NCI-H526 (cell line): ENCODE data around the gene DLEU7.

Source experiments
- DNase-seq, 2 experiments: peaks; one replicate each; lab custom pipeline; 2025; lab: John Stamatoyannopoulos, UW

Gene DLEU7

GRCh38 chr13:50842990-50843256 lies 569 bp downstream of the DLEU7 start:
- DNase-seq: no peak

DNA sequence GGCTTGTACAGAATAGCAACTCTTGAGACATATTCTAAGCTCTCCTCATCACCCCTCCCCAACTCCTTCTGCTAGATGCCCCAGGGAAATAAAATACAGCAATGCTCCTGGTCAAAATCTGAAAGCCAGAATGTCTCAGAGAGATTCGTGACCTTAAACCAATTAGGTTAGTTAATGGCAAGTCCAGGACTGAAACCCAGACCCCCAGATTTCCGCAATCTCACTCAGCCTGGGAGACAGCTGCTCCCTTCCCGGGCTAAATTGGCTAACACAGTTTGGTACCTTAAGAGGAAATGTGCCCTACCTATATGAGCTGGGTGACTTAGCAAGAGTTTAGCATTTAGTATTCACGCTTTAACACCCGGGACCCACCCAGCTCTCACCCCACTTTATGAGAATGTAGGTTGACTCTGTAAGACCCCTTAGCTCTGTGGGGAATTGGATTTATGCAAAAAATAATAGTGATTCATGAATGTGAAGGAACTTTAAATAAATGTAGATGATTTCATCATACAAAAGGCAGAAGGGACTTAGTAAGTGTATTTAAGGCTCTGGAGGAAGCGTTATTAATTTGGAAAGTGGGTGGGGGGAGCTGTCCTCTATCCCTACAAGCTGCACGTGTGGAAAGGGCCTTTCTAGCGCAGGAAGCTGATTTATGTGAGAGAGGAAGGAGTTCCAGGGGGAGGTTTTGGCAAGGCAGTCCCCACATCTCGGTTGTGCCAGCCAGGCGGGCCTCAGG lies 1.1 kb downstream of the DLEU7 start:
- no peak for DNase-seq

- DNase-seq: no peak
Observed at GRCh38 chr13:50841786-50842185, 1.7 kb downstream of the DLEU7 start.

GRCh38 chr13:50840284-50840683 lies 3.2 kb downstream of the DLEU7 start:
- DNase-seq: no peak

DNA sequence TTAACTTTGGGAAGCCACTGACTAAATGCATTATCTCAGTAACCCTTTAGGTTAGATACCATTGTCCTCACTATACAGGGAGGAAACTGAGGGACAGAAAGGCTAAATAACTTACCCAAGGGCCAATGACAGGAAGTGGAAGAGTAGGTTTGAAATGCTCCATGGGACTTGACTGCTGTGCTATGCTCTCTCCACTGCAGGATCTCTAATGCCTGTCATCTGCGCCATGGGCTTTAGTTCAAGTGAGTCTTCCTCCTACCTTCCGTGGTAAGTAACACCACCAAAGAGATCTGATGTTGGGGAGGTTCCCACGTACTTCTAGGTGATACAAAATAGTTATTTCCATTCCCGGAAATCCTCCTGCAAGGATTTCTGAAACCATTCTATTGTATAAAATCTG lies 3.7 kb downstream of the DLEU7 start:
- DNase-seq: no peak

DNA sequence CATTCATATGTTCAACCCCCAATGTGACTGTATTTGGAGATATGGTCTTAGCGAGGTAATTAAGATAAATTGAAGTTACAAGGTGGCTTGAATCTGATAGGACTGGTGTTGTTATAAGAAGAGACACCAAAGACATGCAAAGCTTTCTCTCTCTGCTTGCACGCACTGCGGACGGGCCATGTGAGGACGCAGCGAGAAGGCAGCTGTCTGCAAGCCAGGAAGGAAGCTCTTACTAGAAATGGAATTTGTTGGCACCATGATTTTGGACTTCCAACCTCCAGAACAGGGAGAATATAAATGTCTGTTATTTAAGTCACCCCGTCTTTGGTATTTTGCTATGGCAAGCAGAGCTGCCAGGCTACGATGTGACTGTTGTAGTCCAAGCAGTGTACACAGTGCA lies 4.8 kb downstream of the DLEU7 start:
- DNase-seq: no peak

- no peak for DNase-seq
Observed at GRCh38 chr13:50838031-50838430, 5.5 kb downstream of the DLEU7 start.

DNA sequence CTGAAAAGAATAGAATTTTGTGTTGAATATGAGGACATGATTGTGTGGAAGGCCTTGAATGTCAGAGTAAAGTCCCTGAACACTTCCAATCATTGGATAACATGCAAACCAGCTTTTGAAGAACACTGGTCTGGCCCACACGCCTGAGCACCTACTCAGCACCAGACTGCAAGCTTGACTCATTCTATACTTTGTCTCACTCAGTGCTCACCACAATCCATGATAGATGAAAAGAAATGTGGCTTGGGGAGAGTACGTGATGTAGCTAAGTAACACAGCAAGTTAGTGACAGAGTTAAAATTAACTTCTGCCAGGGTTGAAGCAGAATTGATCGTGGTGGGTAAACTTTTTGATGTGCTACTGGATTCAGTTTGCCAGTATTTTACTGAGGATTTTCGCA lies 12.0 kb downstream of the DLEU7 start:
- DNase-seq: no peak

DNA sequence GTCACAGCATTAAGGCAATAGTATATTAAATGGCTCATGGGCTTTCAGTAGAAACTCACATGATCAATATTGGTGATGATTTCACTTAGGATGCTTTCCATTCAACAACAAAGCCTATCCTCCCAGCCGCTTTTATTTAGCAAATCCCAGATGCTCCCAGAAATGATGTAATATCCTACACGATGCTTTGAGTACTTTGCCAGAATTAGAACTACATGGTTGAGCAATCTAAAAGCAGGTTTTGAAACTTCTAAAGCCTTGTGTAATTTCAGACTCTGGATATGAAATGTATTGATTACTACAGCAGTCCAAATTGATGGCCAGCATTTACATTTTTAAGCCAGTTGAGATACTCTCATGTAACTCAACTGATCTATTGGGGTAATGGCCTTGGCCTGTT lies 13.6 kb downstream of the DLEU7 start:
- DNase-seq: no peak

- no peak for DNase-seq
Observed at GRCh38 chr13:50829226-50829625, 14.3 kb downstream of the DLEU7 start.

GRCh38 chr13:50826035-50826434 lies 17.5 kb downstream of the DLEU7 start:
- no peak for DNase-seq

- DNase-seq: no peak
Observed at GRCh38 chr13:50812242-50812641, 31.2 kb downstream of the DLEU7 start.

DNA sequence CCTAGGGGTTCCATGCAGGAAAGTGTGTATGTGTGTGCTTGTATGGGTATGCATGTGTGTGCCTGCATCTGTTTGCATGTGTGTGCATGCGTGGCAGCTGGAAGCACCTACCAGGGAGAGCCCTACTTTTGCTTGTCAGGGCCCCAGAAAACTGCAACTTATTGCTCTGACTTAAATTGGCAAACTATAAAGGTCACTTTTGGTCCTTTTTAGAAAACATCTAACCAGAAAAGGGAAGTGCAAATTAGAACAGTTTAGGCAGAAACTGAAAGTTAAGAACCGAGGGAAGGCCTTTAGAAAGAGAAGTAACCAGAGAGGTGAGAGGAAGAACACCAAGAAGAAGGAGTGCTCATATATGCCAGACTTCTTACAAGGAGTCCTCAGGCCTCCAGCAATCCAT lies 32.5 kb downstream of the DLEU7 start:
- DNase-seq: no peak

DNA sequence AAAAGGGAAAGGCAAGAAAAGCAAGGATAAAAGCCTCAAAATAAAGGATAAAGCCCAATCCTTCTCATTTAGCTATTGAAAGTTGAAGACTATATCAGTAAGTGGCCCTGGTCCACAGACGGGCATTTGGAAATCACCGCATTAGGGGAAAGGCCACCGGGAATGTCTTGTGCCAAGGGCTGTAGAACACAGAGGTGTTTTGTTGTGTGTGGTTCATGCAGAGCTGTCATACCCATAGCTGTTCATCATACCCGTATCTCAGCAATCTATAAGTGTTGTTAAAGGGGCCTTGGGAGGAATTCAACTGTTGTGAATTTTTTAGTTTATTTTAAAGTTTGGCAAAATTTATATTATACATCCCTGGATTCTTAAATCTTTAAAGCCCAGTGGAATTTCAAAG lies 33.0 kb downstream of the DLEU7 start:
- DNase-seq: no peak

DNA sequence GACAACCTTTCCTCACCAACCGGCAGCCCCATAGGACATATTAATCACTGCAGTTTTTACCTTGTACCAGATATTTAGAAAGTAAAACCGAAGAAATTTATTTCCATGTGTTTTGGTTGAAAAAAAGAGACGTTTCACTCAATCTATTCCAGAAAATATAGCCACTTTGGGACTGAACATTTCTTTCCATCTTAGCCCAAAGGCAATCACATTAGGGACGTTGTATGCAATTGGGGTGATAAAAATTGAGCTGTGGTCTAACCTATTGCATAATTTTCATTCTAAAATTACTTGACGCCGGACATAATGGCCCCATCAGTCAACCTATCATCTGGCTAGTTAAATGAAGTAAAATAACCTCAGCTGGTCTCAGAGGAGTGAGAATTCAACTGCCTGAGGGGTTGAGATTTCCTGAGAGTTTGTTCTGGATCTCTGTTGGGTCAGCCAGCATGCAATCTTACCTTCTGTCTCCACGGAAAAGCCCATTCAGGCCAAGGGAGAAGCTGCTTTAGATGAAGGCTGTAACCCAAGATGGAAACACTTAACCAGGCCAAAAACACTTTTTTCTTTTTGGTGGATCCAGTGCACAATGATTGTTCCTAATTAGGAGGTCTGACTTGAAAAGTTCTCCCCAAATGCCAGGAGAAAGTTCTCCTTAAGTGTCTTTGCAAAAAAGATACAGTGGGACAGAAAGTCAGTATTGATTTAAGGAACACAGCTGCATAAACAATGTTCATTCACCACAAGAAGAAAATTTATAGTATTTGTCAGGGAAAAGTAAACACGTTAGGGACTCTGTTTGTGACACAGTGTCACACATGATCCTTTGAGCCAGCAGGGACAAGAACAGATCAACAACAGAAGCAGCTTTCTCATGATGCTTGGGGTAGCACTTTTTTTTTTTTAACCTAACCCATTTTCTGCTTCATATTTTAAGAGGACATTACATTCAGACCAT lies 34.1 kb downstream of the DLEU7 start:
- no peak for DNase-seq

DNA sequence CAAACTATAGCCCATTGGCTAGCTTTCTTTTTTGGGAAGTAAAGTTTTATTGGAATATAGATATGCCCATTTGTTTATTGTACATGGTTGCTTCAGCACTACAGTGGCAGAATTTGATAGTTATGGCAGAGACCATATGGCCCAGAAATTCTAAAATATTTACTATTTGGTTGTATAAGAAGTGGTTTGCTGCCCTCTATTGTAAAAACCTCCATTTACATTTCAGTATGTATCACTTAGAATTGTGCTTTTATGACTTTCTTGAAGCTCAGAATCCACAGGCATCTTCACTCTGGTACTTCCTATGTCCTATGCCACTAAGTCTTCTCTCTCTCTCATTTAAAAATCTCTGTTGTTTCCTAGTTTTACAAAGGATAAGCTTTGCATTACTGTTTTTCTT lies 37.7 kb downstream of the DLEU7 start:
- peak in 1 of 2 experiments; percentile 37 for DNase-seq

GRCh38 chr13:50801087-50801931 lies 42.2 kb downstream of the DLEU7 start:
- peak; percentile 68 to 90 for DNase-seq

GRCh38 chr13:50800091-50800739 lies 43.3 kb downstream of the DLEU7 start:
- no peak for DNase-seq

DNA sequence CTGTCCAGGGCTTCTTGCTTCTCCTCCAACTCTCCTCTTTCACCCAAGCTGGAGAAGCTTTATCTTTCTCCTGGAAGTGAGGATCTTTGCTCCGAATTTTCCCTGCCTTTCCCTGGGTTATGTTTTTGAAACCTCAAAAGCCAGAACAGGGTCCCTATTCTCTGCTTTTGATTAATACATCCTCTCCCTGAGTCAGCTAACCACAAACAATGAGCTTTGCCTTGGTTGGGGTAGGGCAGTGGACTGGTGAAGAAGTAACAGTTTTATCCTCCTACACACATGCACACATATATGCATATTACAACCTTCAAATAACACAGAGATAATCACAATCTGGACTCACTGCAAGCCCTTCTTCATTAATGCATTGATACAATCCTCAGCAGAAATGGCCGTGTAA lies 44.6 kb downstream of the DLEU7 start:
- no peak for DNase-seq

- DNase-seq: no peak
Observed at GRCh38 chr13:50797091-50797490, 46.4 kb downstream of the DLEU7 start.

- DNase-seq: no peak
Observed at GRCh38 chr13:50796463-50796862, 47.0 kb downstream of the DLEU7 start.

DNA sequence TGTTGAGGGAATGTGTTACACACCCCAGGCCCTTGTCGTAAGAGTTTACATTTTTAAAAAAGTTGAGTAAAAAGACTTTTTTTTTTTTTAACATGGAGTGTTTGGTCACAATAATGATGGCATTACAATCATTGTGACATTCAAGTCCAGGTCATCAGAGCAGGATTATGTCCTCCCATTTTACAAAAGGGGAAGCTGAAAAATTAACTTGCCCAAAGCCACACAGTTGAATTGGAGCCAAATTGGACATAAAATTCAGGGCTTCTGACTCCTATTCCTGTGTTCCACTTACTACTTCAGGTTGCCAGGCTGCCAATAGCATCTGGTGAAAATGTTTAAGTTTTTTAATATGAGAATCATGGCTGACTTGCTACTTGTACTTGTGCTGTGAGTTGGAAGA lies 49.3 kb downstream of the DLEU7 start:
- DNase-seq: no peak
